GM23248 (cell line): ENCODE data around the gene GJA9.
"Not testable (repeated sequence)": the region's sequence is repeated elsewhere in the genome, so short reads cannot be mapped to it uniquely, and the experiment has no call there.

Source experiments
- EZH2 ChIP-seq: fragments of 200-600 bp; sonication (generic); IDR thresholded peaks from 2 replicates; pipeline ENCODE4 v1.6.1; 2018; ENCODE audit warnings: antibody characterized with exemption, mild to moderate bottlenecking; ENCODE audit not compliant: insufficient read depth, poor library complexity, severe bottlenecking
- EZH2phosphoT487 ChIP-seq: fragments of 200-600 bp; sonication (generic); IDR thresholded peaks from 2 replicates; pipeline ENCODE4 v1.6.1; 2018; ENCODE audit warnings: antibody characterized with exemption, moderate library complexity, mild to moderate bottlenecking, low read depth; ENCODE audit not compliant: insufficient read depth

- TF ChIP-seq EZH2phosphoT487, EZH2: not testable (repeated sequence)
Measured at GRCh38 chr1:38845088-38845487, 36.3 kb downstream of the GJA9 start.
